Measurements from ENCODE around the gene ATG16L1.
"Not testable (repeated sequence)": the region's sequence is repeated elsewhere in the genome, so short reads cannot be mapped to it uniquely, and the experiment has no call there.

Gene ATG16L1

GRCh38 chr2:233332125-233332524 is 80.7 kb downstream of the ATG16L1 start:
- no peak for DNase-seq (ENCODE audit: low spot score)

- DNase-seq (ENCODE audit: low spot score): no peak
Observed at GRCh38 chr2:233334915-233335314, 83.4 kb downstream of the ATG16L1 start.

GRCh38 chr2:233336091-233336490 is 84.6 kb downstream of the ATG16L1 start:
- not testable (repeated sequence) for DNase-seq (ENCODE audit: low spot score)

DNA sequence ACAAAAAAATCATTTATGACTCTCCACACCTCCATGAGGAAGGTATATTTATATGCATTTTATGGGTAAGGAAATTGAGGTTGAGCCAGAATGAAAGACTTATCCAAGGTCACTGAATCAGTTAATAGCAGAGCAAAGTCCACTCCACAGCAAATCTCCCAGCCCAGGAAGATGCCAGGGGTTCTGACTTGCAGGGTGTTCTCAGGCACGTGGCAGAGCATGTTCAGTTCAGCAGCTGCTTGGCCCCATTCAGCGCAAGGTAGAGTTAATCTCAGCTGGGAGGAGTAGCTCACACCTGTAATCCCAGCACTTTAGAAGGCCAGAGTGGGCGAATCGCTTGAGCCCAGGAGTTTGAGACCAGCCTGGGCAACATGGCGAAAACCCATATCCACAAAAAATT is 85.1 kb downstream of the ATG16L1 start:
- peak; percentile 85 for DNase-seq (ENCODE audit: low spot score)

GRCh38 chr2:233338046-233338445 is 86.6 kb downstream of the ATG16L1 start:
- DNase-seq (ENCODE audit: low spot score): no peak

DNA sequence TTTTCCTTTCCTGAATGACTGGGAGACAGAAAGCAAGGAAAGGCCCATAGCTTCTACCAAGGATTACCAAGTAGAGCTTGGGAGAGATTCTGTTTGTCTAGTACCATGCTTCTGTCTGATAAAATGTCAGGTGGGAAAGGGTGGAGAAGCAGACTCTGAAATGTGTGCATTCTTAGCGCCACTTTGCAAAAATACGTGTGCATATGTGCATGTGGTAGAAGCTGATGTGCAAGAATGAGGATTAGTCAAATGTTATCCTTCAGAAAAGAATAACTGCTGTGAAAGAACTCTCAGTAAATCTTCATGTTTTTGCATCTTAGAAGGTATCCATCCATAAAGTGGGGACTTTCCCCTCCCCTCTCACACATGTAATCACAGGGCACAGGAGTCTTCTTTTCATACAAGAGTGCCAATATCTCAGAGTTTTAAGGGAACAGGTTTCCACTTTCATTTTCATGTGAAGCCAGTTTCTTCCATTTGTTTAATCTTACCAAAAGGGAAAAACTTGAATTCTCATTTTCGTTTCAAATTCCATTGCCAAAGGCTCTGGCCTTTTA is 87.4 kb downstream of the ATG16L1 start:
- no peak for DNase-seq (ENCODE audit: low spot score)

GRCh38 chr2:233339427-233339826 is 88.0 kb downstream of the ATG16L1 start:
- DNase-seq (ENCODE audit: low spot score): no peak

DNA sequence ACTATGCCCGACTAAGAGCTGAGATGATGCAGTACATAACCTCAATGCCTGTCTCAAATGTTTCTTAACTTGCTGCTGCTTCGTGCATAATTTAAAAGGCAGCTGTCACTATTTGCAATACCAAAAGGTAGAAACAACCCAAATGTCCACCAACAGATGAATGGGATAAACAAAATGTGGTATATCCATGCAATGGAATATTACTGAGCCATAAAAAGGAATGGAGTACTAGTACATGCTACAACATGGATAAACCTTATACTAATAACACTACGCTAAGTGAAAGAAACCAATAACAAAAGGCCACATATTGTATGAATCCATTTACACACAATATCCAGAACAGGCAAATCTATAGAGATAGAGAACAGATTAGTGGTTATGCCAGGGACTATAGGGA is 89.8 kb downstream of the ATG16L1 start:
- DNase-seq (ENCODE audit: low spot score): no peak

DNA sequence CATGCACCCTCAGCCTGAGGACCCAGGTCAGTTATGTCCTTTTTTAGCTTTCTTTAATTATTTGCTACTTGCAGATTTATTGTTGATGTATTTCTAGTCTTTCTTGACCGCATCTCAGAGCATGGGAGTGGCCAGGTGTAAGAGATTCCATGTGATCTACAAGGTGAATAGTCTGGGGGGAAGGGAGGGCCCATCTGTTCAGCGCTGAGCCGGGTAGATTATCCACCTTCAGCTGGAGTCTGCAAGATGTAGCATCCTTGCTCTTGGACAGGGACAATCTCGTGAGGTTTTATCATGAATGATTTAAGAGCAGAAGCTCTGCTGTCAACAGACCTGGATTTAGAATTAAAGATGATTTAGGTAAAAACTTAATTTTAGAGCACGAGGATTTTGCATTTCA is 90.8 kb downstream of the ATG16L1 start:
- DNase-seq (ENCODE audit: low spot score): no peak

GRCh38 chr2:233343171-233343705 is 91.8 kb downstream of the ATG16L1 start:
- DNase-seq (ENCODE audit: low spot score): no peak
